Measurements from ENCODE around the gene NAV1. TPM values are rescaled to one million over a fixed set of nuclear protein-coding genes. Genes with fewer than 3 reads are reported as not detected.

The NAV1 gene
- total RNA-seq, 1 donor from 2014 or later: 33.8 TPM

DNA sequence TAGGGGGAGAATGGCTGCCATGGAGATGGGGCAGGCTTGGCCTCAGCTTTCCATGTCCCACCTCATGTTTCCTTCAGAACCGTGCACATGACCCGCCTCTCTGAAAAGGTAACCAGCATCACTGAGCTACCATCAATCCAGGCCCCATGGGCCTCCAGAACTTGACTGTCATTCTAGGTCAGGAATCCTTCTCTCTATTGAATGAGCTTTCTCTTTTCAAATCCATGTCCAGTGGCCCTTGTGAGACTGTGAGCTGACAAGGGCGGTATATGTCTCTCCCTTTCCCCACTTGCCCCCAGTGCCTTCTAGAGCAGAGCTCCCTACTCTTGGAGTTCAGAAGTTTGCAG is 36.4 kb upstream of the NAV1 start:
- no peak for FAIRE-seq

DNA sequence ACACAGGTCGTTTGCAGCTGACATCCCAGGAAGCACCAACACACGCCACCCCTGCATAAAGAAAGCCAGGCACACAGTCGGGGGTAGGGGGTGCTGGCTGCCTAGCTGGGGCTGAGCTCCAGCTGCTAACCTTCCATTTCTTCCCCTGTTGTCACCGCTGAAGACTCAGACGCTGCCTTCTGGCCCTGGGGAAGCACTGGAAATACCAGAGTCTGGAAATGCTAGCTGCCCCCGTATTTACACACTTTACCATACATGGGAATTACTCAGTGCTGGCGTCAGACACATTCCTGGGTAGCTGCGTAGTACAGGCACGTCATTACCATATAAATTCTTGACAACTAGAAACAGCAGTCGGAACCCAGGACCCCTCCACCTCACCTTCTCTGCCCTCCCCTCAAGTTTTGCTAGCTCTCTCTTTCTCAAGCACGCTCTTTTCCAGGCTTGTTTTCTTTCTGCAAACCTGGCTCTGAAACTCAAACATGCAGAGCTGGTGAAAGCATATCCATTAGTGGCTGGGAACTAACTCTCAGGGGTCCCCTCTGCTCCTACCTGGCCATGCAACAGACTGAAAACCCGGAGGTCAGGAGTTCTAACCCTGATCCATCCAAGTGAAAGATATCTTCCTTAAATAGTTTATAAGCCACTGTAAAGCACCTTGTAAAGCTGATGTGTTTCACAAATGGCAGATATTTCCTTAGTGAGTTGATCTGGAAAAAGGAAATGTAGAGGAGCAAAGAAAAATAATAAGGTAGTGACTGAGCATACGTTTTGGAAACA is 35.3 kb upstream of the NAV1 start:
- no peak for FAIRE-seq
- no peak for DNase-seq (ENCODE audit: low spot score in 2 of 2)

More for the DNA sequence above, 36.4 kb upstream of the NAV1 start:
- no peak for DNase-seq (ENCODE audit: low spot score in 2 of 2)

DNA sequence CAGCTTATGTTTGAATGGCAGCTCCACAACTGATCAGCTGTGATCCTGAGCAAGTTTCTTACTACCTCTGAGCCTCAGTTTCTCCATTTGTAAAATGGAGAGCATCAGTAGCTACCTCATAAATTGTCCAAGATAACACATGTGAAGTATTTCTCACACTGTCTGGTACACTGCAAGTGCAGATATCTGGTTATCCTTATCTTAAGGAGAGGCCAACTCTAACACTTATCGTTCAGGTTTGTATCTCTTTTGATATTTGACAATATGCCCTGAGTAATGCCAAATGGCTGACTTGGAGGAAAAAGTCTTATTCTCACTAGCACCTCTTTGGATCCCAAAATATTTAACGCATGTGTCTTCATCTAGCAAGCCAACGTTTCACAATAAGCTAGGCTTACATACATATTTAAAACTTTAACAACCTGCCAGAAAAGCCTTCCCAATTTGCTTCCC is 34.7 kb upstream of the NAV1 start:
- FAIRE-seq (no peak), DNase-seq (ENCODE audit: low spot score in 2 of 2) (no peak)

DNA sequence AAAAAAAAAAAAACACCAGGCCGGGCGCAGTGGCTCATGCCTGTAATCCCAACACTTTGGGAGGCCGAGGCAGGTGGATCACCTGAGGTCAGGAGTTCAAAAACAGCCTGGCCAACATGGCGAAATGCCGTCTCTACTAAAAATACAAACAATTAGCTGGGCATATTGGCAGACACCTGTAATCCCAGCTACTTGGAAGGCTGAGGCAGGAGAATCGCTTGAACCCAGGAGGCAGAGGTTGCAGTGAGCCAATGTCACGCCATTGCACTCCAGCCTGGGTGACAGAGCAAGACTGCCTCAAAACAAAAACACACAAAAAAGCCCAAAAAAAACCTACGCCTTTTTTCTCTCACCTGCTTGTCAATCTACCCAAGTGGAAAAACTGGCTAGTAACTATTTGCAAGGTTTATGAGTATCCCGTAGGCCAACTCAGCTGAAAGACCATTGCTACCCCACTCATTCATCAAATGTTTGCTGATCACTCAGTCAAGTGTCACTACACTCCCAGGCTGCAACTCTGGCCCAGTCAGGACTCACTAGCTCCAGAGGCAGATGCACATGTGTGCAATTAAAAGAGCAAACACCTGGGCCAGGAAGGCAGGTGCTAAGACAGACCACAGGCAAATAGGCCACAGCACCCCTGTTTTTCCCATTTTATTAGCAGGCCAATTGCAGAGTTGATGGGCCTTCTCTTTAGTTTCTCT is 34.0 kb upstream of the NAV1 start:
- FAIRE-seq: no peak
- DNase-seq (ENCODE audit: low spot score in 2 of 2): no peak

DNA sequence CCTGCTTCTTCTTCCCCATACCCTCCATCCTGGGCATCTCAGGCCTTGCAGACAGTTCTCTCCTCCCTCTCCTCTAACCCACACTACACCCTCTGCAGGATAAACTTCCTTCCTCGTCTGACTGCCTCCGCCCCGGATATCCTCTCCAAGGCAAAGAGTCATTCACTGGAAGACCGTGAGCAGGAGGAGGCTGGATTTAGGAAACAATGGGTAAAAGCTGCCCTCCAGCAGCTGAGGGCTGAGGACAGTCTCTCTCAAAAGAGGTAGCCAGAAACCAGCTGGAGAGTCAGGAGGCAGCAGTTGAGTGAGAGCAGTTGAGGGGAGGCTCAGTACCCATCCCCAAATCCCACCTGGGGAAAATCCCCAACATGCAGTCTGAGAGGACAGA is 33.4 kb upstream of the NAV1 start:
- no peak for FAIRE-seq

DNA sequence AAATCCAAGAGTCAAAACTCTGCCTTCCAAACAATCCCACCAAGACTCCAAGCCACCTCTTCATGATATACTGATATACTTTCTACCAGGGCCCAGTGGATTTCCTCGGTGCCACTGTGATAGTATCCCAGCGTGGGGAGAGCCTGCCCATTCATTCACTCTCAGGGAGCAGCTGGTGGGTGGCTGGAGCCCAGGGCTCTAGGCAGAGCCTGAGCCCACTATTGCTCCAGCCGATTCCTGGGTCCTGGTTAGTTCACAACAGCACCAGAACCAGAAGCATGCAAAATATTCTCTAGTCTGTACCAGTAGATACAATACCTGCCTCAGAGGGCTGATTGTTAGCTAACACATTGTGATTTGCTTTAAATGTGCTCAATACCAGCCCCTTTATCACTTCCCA is 32.8 kb upstream of the NAV1 start:
- DNase-seq (ENCODE audit: low spot score in 2 of 2) (peak in 1 of 2 donors; percentile 65), FAIRE-seq (no peak)

More for the DNA sequence above, 33.4 kb upstream of the NAV1 start:
- no peak for DNase-seq (ENCODE audit: low spot score in 2 of 2)

DNA sequence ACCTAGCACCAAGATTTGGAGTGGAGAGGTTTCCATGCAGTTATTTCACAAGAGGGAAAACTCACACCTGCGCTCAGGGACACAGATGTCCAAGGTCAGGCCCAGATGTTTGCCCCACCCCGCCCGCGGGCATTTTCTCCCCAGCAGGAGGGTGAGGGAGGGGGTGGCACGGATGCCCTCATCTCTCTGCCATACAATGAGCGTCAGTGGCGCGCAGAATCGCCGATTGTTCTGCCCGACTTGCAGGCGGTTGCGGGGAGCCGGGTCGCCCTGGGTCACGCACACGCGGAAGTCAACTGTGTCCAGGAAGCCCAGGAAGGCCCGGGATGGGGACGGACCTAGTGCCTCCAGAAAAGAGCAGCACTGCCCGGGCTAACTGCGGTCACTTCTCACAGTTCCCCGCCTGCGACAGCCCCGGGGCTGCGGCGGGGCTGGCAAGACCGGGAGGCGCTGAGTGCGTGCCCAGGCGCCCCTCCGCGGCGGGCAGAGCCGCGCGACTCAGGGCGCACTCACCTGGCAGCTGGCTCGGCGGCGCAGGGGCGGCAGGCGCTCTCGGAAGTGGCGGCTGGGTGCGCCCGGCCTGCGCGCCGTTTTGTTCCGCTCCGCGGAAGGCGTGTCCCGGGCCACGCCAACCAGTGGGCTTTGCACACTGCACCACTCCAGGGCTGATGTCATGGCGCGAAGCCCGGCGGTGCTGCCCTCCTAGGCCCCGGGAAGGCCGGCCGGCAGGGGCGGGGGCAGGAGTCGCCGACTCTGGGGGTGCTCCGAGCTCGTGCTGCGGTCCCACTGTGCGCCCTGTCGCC is 32.2 kb upstream of the NAV1 start, which contains the start of gene CSRP1:
Gene CSRP1 (minus strand): TSS at position 567 of the 803 bp plus-strand sequence. CDS start 10,820 bp downstream, outside the sequence.
- no peak for FAIRE-seq
- peak; percentile 84 to 90 for DNase-seq (ENCODE audit: low spot score in 2 of 2)

DNA sequence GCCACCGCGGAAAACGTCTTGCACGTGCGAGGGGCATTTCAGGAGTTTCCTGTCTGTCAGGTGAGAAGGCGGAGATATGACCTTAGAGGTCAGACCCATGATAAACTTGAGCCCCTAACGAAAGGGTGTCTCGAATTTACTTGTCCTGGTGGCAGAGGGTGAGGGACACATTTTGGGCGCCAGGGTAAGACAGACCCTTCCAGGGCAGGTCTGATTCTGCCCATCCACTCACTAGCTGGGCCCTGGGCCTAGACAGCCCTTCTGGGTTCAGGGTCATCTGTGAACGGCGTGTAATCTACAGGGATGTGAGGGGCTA is 31.6 kb upstream of the NAV1 start:
- no peak for FAIRE-seq
- no peak for DNase-seq (ENCODE audit: low spot score in 2 of 2)

DNA sequence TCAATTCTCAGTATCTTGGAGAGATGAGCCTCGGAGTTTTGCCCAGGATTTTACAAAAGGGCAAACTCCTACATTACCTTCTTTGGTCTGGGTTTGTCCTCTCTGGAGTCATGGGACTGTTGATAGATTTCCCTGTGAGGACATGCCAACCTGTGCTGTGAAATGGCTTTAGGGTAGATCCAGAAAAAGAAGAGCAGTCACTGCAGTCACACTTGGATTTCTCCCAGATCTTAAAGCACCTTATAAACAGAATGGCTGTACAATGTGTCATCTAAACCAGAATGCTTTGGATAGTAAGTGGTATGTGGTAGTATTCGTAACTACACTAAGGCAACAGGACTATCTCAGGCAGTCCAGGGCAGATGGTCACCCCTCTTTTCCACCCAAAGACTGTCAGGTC is 30.1 kb upstream of the NAV1 start:
- FAIRE-seq: no peak

DNA sequence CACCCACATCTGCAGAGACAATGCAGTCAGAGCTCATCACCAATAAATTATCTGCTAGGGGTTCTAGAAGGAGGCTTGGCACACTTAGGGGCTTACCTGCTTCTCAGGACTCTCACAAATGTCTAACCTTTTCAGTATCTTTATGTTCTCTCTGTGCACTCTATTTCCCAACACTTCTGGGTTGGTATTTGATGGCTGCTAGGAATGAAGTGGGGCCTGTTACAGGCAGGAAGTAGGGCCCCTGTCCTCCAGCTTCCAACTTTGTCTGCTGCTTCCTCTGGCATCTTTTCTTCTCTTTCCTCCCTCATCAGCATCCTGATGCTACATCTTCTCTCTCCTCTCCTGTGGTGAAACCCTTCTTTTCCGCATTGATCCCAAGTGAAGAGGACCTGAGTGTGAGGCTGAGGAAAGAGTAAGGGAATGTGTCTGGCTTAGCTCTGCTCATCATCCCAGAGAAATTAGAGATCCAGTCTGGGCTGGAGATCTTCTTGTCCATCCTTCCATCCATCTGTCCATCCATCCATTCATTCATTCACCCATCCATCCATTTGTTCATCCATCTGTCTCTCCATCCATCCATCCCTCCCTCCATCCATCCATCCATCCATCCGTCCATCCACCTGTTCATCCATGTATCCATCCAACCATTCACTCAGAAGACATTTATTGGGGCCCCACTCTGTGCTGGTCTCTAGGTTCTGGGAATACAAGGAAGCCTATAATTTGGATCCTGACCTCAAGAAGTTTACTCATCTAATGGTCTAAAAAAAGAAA is 29.1 kb upstream of the NAV1 start:
- DNase-seq (ENCODE audit: low spot score in 2 of 2): no peak
- FAIRE-seq: no peak

More for the DNA sequence above, 30.1 kb upstream of the NAV1 start:
- no peak for DNase-seq (ENCODE audit: low spot score in 2 of 2)

DNA sequence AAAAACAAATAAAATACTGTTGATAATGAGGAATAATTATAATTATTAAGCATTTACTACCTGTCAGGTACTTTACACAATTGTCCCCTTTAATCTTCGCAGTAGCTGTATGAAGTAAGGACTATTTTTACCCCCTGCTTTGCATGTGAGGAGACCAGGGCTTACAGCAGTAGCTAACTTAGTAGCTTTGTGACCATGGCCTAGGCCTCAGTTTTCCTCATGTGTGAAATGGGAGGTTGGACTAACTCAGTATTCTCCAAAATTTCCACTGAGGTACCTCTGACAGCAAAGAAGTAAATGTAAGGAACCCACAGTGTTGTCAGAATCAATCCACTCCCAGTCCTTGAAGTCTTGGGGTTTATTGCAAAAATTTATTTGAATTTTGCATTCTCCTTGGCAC is 28.2 kb upstream of the NAV1 start:
- DNase-seq (ENCODE audit: low spot score in 2 of 2) (no peak), FAIRE-seq (no peak)

DNA sequence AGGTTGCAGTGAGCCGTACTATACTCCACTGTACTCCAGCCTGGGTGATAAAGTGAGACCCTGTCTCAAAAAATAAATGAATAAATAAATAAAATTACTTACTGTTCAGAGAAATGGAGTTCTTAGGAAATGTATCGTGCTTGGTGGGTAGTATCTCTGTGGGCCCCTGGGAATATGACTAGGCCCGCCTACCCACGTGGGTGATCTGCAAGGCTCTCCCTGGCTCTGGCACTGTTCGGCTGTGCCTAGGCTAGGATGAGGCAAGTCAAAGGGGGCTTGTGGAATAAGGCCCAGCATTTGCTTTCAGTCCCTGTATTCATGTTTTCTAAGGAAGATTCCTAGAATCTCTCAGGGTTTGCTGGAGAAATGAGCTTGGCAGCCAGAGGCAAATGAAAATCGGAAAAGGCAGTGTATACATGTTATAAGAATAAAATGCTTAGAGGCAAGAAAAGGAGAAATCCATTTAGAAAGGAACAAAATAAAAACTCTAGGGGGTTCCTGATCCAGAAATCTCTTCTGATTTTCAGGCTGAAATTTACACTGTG is 27.5 kb upstream of the NAV1 start:
- FAIRE-seq (no peak), DNase-seq (ENCODE audit: low spot score in 2 of 2) (no peak)

DNA sequence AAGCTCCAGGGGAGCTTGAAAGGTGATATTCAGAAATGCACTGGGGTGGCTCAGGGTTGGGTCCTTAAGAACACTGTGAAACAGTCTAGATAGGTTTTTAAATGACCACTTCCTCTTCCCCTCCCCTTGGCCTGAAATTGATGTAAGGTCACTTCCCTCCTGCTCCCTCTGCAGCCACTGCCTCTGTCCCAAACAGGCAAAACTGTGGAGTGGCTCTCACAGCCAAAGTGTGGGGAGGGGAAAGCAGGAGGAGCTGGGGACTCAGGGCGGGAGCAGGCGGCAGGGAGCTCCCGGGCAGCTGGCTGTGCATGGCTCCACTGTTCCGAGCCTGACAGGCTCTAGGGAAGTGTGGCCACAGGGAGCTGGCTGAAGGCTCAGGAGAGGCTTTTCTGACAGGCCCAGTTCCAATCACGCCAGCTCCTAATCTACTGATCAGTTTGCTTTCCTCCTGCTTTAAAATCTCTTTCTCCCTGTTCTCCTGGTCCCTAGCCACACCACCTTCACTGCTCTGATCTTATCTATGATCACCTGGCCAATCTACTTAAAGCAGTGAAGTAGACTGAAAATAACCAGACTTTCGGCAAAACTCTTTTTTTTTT is 26.9 kb upstream of the NAV1 start:
- DNase-seq (ENCODE audit: low spot score in 2 of 2): peak; percentile 42 to 62
- no peak for FAIRE-seq

DNA sequence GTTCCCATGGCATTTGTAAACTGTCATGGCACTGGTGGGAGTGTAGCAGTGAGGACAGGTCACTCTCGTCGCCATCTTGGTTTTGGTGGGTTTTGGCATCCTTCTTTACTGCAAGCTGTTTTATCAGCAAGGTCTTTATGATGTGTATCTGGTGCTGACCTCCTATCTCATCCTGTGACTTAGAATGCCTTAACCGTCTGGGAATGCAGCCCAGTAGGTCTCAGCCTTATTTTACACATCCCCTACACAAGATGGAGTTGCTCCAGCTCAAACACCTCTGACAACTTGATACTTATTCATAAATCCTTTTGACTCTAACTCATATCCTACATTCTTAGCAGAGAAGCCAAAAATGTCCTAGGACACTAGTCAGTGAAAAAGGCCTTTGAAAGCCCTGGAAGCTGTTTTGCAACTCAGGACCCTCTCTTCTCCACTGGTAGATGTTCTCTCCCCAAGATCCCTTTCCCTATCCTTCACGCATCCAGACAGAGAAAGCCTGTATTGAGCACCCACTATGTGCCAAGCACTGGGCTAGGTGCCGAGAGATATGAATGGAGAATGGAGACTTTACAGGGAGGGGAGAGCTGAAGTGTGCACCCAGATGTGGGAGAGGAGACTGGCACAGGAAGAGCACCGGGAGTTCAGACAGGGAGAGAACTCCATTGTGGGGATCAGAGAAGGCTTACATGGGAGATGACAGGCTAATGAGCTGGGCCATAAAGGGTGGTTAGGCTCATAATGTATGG is 25.3 kb upstream of the NAV1 start:
- no peak for FAIRE-seq

DNA sequence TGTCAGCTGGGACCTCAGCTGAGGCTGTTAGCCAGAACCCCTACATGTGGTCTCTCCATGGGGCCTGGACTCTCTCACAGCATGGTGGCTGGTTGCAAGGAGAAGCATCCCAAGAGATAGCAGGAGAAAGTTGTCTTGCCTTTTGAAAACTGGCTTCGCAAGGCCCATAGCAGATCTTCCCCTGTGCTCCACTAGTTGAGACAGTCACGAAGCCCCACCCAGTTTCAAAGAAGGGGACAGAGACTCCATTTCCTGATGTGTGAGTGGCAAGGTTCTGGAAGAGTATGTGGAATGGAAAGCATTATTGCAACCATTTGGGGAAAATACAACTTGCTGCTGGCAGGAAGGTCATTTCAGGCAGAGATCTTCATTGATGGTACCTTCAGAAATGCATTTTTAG is 24.5 kb upstream of the NAV1 start:
- no peak for DNase-seq (ENCODE audit: low spot score in 2 of 2)
- no peak for FAIRE-seq

More for the DNA sequence above, 25.3 kb upstream of the NAV1 start:
- no peak for DNase-seq (ENCODE audit: low spot score in 2 of 2)

DNA sequence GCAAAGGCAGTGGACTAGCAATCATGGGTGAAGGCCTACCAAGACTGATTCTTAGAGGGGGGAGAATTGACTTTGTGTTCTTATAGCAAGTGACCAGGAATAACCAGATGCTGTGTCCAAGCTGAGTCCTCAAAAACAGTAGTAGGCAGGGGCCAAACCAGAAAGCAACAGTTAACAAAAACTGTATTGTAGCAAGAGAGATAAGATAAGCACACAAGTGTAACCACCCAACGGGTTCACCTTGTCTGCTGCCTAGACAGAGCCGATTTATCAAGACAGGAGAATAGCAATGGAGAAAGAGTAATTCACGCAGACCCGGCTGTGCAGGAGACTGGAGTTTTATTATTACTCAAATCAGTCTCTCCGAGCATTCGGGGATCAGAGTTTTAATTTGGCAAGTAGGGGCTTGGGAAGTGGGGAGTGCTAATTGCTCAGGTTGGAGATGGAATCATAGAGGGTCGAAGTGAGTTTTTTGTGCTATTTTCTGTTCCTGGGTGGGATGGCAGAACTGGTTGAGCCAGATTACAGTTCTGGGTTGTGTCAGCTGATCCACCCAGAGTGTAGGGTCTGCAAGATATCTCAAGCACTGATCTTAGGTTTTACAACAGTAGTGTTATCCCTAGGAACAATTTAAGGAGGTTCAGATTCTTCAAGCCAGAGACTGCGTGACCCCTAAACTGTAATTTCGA is 23.7 kb upstream of the NAV1 start:
- FAIRE-seq: no peak
- DNase-seq (ENCODE audit: low spot score in 2 of 2): no peak

DNA sequence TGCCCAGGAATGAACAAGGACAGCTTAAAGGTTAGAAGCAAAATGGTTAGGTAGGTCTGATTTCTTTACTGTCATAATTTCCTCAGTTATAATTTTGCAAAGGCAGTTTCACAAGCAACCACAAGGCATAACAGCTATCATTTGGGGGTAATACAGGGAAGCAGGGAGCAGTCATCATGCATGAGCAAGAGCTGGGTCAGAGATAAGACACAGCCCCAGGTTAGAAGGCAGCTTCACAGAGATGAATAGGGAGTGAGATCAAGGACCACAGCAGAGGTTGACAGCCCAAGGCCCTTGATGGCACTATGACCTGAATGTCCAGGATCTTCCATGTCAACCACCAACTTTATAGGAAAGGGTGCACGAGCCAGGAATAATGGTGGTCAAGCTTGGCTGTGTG is 23.0 kb upstream of the NAV1 start:
- FAIRE-seq: no peak

DNA sequence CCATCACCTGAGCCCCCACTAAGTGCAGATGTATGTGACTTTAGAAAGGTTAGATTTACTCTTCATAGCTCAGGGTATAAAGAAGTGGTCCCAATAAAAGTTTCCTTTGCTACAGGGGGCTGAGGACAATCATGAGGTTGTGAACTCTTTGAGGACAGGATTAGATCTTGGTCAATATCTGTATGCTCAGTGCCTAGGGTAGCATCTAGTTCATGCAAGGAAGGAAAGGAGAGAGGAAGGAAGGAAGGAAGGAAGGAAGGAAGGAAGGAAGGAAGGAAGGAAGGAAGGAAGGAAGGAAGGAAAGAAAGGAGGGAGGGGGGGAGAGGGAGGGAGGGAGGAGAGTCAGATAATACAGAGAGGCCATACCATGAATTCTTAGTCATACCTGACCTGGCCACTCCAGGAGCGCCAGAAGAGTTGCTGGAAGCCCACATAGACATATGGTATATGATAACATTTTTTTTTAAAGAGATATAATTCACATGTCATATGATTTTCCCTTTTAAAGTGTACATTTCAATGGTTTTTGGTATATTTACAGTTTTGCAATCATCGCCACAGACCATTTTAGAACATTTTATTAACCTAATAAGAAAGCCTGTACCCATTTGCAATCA is 22.3 kb upstream of the NAV1 start:
- no peak for FAIRE-seq
- DNase-seq (ENCODE audit: low spot score in 2 of 2): no peak

More for the DNA sequence above, 23.0 kb upstream of the NAV1 start:
- DNase-seq (ENCODE audit: low spot score in 2 of 2): no peak
